ENCODE data around the gene CYP4Z1.
"Not testable (repeated sequence)": the region's sequence is repeated elsewhere in the genome, so short reads cannot be mapped to it uniquely, and the experiment has no call there.

Gene CYP4Z1

GRCh38 chr1:47031585-47031984, 35.4 kb upstream of the CYP4Z1 start:
- H3K4me1 ChIP-seq (ENCODE audit: insufficient read depth, low read length) = no peaks in the 10 kb centered on the region
- TF ChIP-seq CTCF (IDR thresholded peaks at IDR 0.05; ENCODE audit: borderline replicate concordance, extremely low read depth, low read length, poor library complexity, severe bottlenecking) (no peak), EZH2 (IDR thresholded peaks at IDR 0.05; ENCODE audit: borderline replicate concordance, low read depth, low read length, severe bottlenecking) (no peak)

GRCh38 chr1:47036764-47037163, 30.3 kb upstream of the CYP4Z1 start:
- Histone ChIP-seq H3K4me2 (ENCODE audit: insufficient read depth, low read length) (no peak overlapping the region), H2AFZ (ENCODE audit: low read depth, low read length) (no peak overlapping the region), H3K4me1 (ENCODE audit: insufficient read depth, low read length) (no peaks in the 10 kb centered on the region), H3K27me3 (ENCODE audit: insufficient read depth, low read length, poor library complexity) (peaks cover 3% of the 10 kb centered on the region), H3K4me3 (ENCODE audit: low read depth in 1 of 2, low read length in 2 of 2) (no peak overlapping the region), H3K79me2 (ENCODE audit: insufficient read depth, low read length) (no peaks in the 10 kb centered on the region), H3K9ac (ENCODE audit: low read depth, low read length) (no peak overlapping the region), H3K9me3 (ENCODE audit: insufficient read depth, low read length, severe bottlenecking) (no peaks in the 10 kb centered on the region), H4K20me1 (ENCODE audit: insufficient read depth, low read length) (no peaks in the 10 kb centered on the region), H3K36me3 (ENCODE audit: insufficient read depth, low read length) (no peaks in the 10 kb centered on the region), H3K27ac (ENCODE audit: low read length) (no peak overlapping the region)
- ATAC-seq (ENCODE audit: insufficient read depth, low read depth) (no peak), DNase-seq (no peak)
- no peak for TF ChIP-seq EZH2 (IDR thresholded peaks at IDR 0.05; ENCODE audit: borderline replicate concordance, low read depth, low read length, severe bottlenecking)
- no peak for TF ChIP-seq CTCF (IDR thresholded peaks at IDR 0.05; ENCODE audit: borderline replicate concordance, extremely low read depth, low read length, poor library complexity, severe bottlenecking)

More at GRCh38 chr1:47031585-47031984, 35.4 kb upstream of the CYP4Z1 start:
- Histone ChIP-seq H3K27ac (ENCODE audit: low read length) (no peak overlapping the region), H3K4me3 (ENCODE audit: low read depth in 1 of 2, low read length in 2 of 2) (no peak overlapping the region), H3K36me3 (ENCODE audit: insufficient read depth, low read length) (no peaks in the 10 kb centered on the region), H4K20me1 (ENCODE audit: insufficient read depth, low read length) (no peaks in the 10 kb centered on the region), H3K27me3 (ENCODE audit: insufficient read depth, low read length, poor library complexity) (no peaks in the 10 kb centered on the region), H3K9ac (ENCODE audit: low read depth, low read length) (no peak overlapping the region), H3K9me3 (ENCODE audit: insufficient read depth, low read length, severe bottlenecking) (no peaks in the 10 kb centered on the region), H3K79me2 (ENCODE audit: insufficient read depth, low read length) (no peaks in the 10 kb centered on the region), H2AFZ (ENCODE audit: low read depth, low read length) (no peak overlapping the region), H3K4me2 (ENCODE audit: insufficient read depth, low read length) (no peak overlapping the region)
- DNase-seq (no peak), ATAC-seq (ENCODE audit: insufficient read depth, low read depth) (no peak)

- ATAC-seq (ENCODE audit: insufficient read depth, low read depth) = no peak
- H3K36me3 ChIP-seq (ENCODE audit: insufficient read depth, low read length) = no peaks in the 10 kb centered on the region
- no peak for TF ChIP-seq CTCF (IDR thresholded peaks at IDR 0.05; ENCODE audit: borderline replicate concordance, extremely low read depth, low read length, poor library complexity, severe bottlenecking)
These were observed 7.7 kb upstream of the CYP4Z1 start for GRCh38 chr1:47059376-47059775.

GRCh38 chr1:47069080-47069479, 2.0 kb downstream of the CYP4Z1 start:
- not testable (repeated sequence) for DNase-seq; H3K36me3 ChIP-seq (ENCODE audit: insufficient read depth, low read length); ATAC-seq (ENCODE audit: insufficient read depth, low read depth); H3K27ac ChIP-seq (ENCODE audit: low read length); H4K20me1 ChIP-seq (ENCODE audit: insufficient read depth, low read length); H3K4me1 ChIP-seq (ENCODE audit: insufficient read depth, low read length); H3K27me3 ChIP-seq (ENCODE audit: insufficient read depth, low read length, poor library complexity); H3K4me2 ChIP-seq (ENCODE audit: insufficient read depth, low read length); H3K79me2 ChIP-seq (ENCODE audit: insufficient read depth, low read length); H3K4me3 ChIP-seq (ENCODE audit: low read depth in 1 of 2, low read length in 2 of 2); H2AFZ ChIP-seq (ENCODE audit: low read depth, low read length); H3K9ac ChIP-seq (ENCODE audit: low read depth, low read length); H3K9me3 ChIP-seq (ENCODE audit: insufficient read depth, low read length, severe bottlenecking)

More at GRCh38 chr1:47059376-47059775, 7.7 kb upstream of the CYP4Z1 start:
- Histone ChIP-seq H3K79me2 (ENCODE audit: insufficient read depth, low read length) (no peaks in the 10 kb centered on the region), H3K4me1 (ENCODE audit: insufficient read depth, low read length) (no peaks in the 10 kb centered on the region), H3K27me3 (ENCODE audit: insufficient read depth, low read length, poor library complexity) (no peaks in the 10 kb centered on the region), H3K9ac (ENCODE audit: low read depth, low read length) (no peak overlapping the region), H3K9me3 (ENCODE audit: insufficient read depth, low read length, severe bottlenecking) (peaks cover 2% of the 10 kb centered on the region), H3K27ac (ENCODE audit: low read length) (no peak overlapping the region), H4K20me1 (ENCODE audit: insufficient read depth, low read length) (no peaks in the 10 kb centered on the region), H3K4me3 (ENCODE audit: low read depth in 1 of 2, low read length in 2 of 2) (no peak overlapping the region), H2AFZ (ENCODE audit: low read depth, low read length) (no peak overlapping the region), H3K4me2 (ENCODE audit: insufficient read depth, low read length) (no peak overlapping the region)
- DNase-seq = no peak

- not testable (repeated sequence) for H4K20me1 ChIP-seq (ENCODE audit: insufficient read depth, low read length); H3K4me3 ChIP-seq (ENCODE audit: low read depth in 1 of 2, low read length in 2 of 2); H3K27me3 ChIP-seq (ENCODE audit: insufficient read depth, low read length, poor library complexity); H2AFZ ChIP-seq (ENCODE audit: low read depth, low read length); H3K27ac ChIP-seq (ENCODE audit: low read length); DNase-seq; H3K4me2 ChIP-seq (ENCODE audit: insufficient read depth, low read length); H3K4me1 ChIP-seq (ENCODE audit: insufficient read depth, low read length); H3K36me3 ChIP-seq (ENCODE audit: insufficient read depth, low read length); H3K9ac ChIP-seq (ENCODE audit: low read depth, low read length); H3K79me2 ChIP-seq (ENCODE audit: insufficient read depth, low read length); H3K9me3 ChIP-seq (ENCODE audit: insufficient read depth, low read length, severe bottlenecking); ATAC-seq (ENCODE audit: insufficient read depth, low read depth)
These were observed 2.5 kb downstream of the CYP4Z1 start for GRCh38 chr1:47069509-47069908.

All from DND-41 (cell line).